GM23338 (cell line): ENCODE data around the gene CCNA2. TPM values are rescaled to one million over a fixed set of nuclear protein-coding genes. Genes with fewer than 3 reads are reported as not detected.

Experiments
- ATAC-seq: fragments of 200-7000 bp; cut with Tn5 transposase; 3 replicates; pipeline ENCODE4 v1.9.1; 2020
- DNase-seq: peaks from one replicate; pipeline ENCODE4 v3.0.0-alpha.2; 2015; ENCODE audit warnings: low spot score
- H2AFZ ChIP-seq: fragments of 200-600 bp; sonication (generic); 2 replicates; pipeline ENCODE4 v1.8.0; 2016; ENCODE audit warnings: antibody characterized with exemption, mild to moderate bottlenecking, moderate library complexity
- H3F3A ChIP-seq: fragments of 200-600 bp; sonication (generic); replicated peaks from 2 replicates; pipeline ENCODE4 v1.8.0; 2017; ENCODE audit warnings: antibody characterized with exemption, mixed run types, low read depth
- H3K27ac ChIP-seq: fragments of 200-600 bp; sonication (generic); 2 replicates; pipeline ENCODE4 v1.6.1; 2016; ENCODE audit warnings: low read depth
- H3K27me3 ChIP-seq: fragments of 200-600 bp; sonication (generic); 2 replicates; pipeline ENCODE4 v1.8.0; 2016; ENCODE audit warnings: mild to moderate bottlenecking, mixed run types, moderate library complexity; ENCODE audit not compliant: insufficient read depth
- H3K36me3 ChIP-seq: fragments of 200-600 bp; sonication (generic); 2 replicates; pipeline ENCODE4 v1.8.0; 2016; ENCODE audit warnings: mild to moderate bottlenecking; ENCODE audit not compliant: insufficient read depth
- H3K4me1 ChIP-seq: fragments of 200-600 bp; sonication (generic); 2 replicates; pipeline ENCODE4 v1.8.0; 2016; ENCODE audit warnings: mild to moderate bottlenecking, moderate library complexity; ENCODE audit not compliant: insufficient read depth
- H3K4me2 ChIP-seq: fragments of 200-600 bp; sonication (generic); 2 replicates; pipeline ENCODE4 v1.7.1; 2017; ENCODE audit warnings: mixed run types
- H3K4me3 ChIP-seq: fragments of 200-600 bp; sonication (generic); 2 replicates; pipeline ENCODE4 v1.6.1; 2016; ENCODE audit warnings: mixed run types
- H3K79me2 ChIP-seq: fragments of 200-600 bp; sonication (generic); replicated peaks from 2 replicates; pipeline ENCODE4 v1.8.0; 2017; ENCODE audit warnings: mild to moderate bottlenecking; ENCODE audit not compliant: insufficient read depth
- H3K9me2 ChIP-seq: fragments of 200-600 bp; sonication (generic); 2 replicates; pipeline ENCODE4 v1.8.0; 2017; ENCODE audit not compliant: insufficient read depth
- H4K20me1 ChIP-seq: fragments of 200-600 bp; sonication (generic); replicated peaks from 2 replicates; pipeline ENCODE4 v1.8.0; 2017; ENCODE audit warnings: mild to moderate bottlenecking; ENCODE audit not compliant: insufficient read depth
- H3K27ac Mint-ChIP-seq: 2 replicates; pipeline ENCODE4 v1.8.0; 2020; ENCODE audit warnings: inconsistent platforms, mild to moderate bottlenecking, moderate library complexity, mixed read lengths
- H3K27me3 Mint-ChIP-seq: 3 replicates; pipeline ENCODE4 v1.8.0; 2022; ENCODE audit warnings: low read depth, mild to moderate bottlenecking, moderate library complexity, mixed read lengths, inconsistent platforms; ENCODE audit not compliant: insufficient read depth, poor library complexity
- H3K36me3 Mint-ChIP-seq: 3 replicates; pipeline ENCODE4 v1.8.0; 2021; ENCODE audit warnings: low read depth, mild to moderate bottlenecking, inconsistent platforms, moderate library complexity, mixed read lengths
- H3K4me1 Mint-ChIP-seq: 3 replicates; pipeline ENCODE4 v1.8.0; 2020; ENCODE audit warnings: mild to moderate bottlenecking, inconsistent platforms, mixed read lengths
- H3K4me3 Mint-ChIP-seq: 3 replicates; pipeline ENCODE4 v1.8.0; 2021; ENCODE audit warnings: moderate library complexity, mild to moderate bottlenecking, inconsistent platforms, mixed read lengths
- H3K9me3 Mint-ChIP-seq: 3 replicates; pipeline ENCODE4 v1.8.0; 2020; ENCODE audit warnings: moderate library complexity, mild to moderate bottlenecking, inconsistent platforms, mixed read lengths
- CREB1 ChIP-seq: fragments of 250-450 bp; sonication (Bioruptor Pico); IDR thresholded peaks from 2 replicates; pipeline ENCODE4 v1.5.0; 2020; ENCODE audit warnings: low read depth, mild to moderate bottlenecking, moderate library complexity
- EZH2 ChIP-seq: fragments of 200-600 bp; sonication (generic); IDR thresholded peaks from one replicate; pipeline ENCODE4 v1.8.0; 2017; ENCODE audit warnings: antibody characterized with exemption, mild to moderate bottlenecking, low read depth; ENCODE audit not compliant: unreplicated experiment
- EZH2phosphoT487 ChIP-seq: fragments of 200-600 bp; sonication (generic); IDR thresholded peaks from one replicate; pipeline ENCODE4 v1.8.1; 2018; ENCODE audit warnings: antibody characterized with exemption; ENCODE audit not compliant: unreplicated experiment
- JUNB ChIP-seq: IDR thresholded peaks from one replicate; pipeline ENCODE4 v1.6.1; 2016; ENCODE audit warnings: antibody characterized with exemption; ENCODE audit not compliant: unreplicated experiment
- NANOG ChIP-seq: IDR thresholded peaks from 2 replicates; pipeline ENCODE4 v1.6.1; 2016; ENCODE audit warnings: antibody characterized with exemption, borderline replicate concordance
- POLR2AphosphoS5 ChIP-seq: IDR thresholded peaks from 2 replicates; pipeline ENCODE4 v1.6.1; 2016; ENCODE audit warnings: antibody characterized with exemption, low read depth
- REST ChIP-seq: IDR thresholded peaks from one replicate; pipeline ENCODE4 v1.6.1; 2018; ENCODE audit warnings: antibody characterized with exemption; ENCODE audit not compliant: unreplicated experiment
- STAT1 ChIP-seq: IDR thresholded peaks from one replicate; pipeline ENCODE4 v1.6.1; 2016; ENCODE audit warnings: antibody characterized with exemption; ENCODE audit not compliant: unreplicated experiment
- ZNF114 ChIP-seq: fragments of 250-450 bp; sonication (Bioruptor Pico); IDR thresholded peaks from 2 replicates; pipeline ENCODE4 v1.5.0; 2020; ENCODE audit warnings: mild to moderate bottlenecking, moderate library complexity
- ZNF331 ChIP-seq: fragments of 250-450 bp; sonication (Bioruptor Pico); IDR thresholded peaks from 2 replicates; pipeline ENCODE4 v1.5.0; 2020; ENCODE audit warnings: low read depth, mild to moderate bottlenecking, moderate library complexity
- ZNF462 ChIP-seq: fragments of 250-450 bp; sonication (Bioruptor Pico); IDR thresholded peaks from 2 replicates; pipeline ENCODE4 v1.5.0; 2020; ENCODE audit warnings: mild to moderate bottlenecking, moderate library complexity
- polyA plus RNA-seq: library from polyadenylated mRNA; unstranded; fragments of >200 nt; fragmentation: Nextera tagmentation; extraction: Ambion mirVana; gene quantifications from 2 replicates; pipeline ENCODE4 v1.2.1, GENCODE V29; 2016
- total RNA-seq: library from RNA; depleted of rRNA; stranded (reverse); fragments of >200 nt; shearing (Covaris generic); gene quantifications from 2 replicates; pipeline ENCODE4 v1.2.3, GENCODE V29; 2014
- TF ChIP-seq, protein P1 (sequence below), 2 experiments: fragments of 200-600 bp in 1 of 2; sonication (generic) in 1 of 2; conservative IDR thresholded peaks; 2 replicates each; pipeline versions ENCODE4 v1.5.1 to v1.6.1; 2016 to 2017; ENCODE audit warnings: antibody characterized with exemption in 2 of 2, low read depth in 2 of 2, mild to moderate bottlenecking in 2 of 2, moderate library complexity in 1 of 2
- TF ChIP-seq, protein P2 (sequence below): IDR thresholded peaks from 2 replicates; pipeline ENCODE4 v1.6.1; 2016; ENCODE audit warnings: antibody characterized with exemption

The CCNA2 gene
- total and polyA plus RNA-seq, 2 experiments from 2014 or later, result 60.5 to 160 TPM

DNA sequence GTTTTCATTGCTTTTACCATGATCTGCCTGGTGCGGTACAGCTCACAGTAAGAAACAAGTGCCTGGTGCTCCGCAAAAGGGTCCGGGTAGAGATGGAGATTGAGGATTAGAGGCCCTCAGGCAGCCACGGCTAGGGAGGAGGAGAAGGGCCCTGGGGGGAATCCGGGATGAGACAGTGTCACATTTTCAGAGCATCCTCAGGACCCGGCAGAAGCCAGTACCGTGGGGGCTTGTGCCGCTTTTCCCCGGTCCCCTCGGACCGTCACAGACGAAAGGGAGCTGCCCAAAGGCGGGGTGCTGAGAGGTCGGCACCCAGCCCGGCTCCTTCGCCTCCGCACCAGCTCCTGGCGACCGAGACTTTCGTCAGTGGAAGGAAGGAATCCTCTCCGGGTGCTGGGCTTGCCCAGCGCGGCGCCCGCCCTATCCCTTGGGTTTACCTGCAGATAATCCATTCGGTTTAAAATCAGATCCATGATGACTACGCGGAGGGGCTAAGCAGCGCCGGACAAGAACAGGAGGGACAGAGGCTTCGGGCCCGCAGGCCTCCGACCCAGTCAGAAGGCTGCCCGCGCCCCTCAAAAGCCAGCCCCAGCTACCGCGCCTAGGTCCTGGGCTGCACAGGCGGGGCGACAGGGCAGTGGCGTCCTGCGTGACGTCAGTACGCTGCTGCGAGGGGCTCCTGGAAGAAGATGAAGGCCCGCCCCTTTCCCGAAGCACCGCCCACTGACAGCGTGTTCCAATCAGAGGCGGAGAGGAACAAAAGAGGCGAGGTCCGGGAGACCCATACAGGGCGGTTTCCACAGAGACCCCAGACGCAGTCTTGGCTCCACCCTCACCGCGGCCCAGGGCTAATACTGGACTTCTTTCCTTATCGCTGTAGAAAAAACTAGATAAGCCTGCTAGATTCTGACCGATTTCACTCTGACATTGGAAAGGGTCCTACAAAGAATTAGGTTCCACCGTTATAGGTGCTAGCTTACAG, 46.4 kb upstream of the CCNA2 start, which contains the start of gene BBS7:
Gene BBS7, minus strand, starts transcription at position 634 of the 982 bp plus-strand sequence. Its CDS starts 161 bp downstream, at position 473.
- H3K4me2 ChIP-seq, result peak within 1 kb of the TSS; percentile 85
- no peaks in the 10 kb centered on the region for H3K27me3 ChIP-seq
- Mint-ChIP-seq H3K27me3 (peaks cover 11% of the 10 kb centered on the region), H3K4me1 (peaks cover 8% of the 10 kb centered on the region; the same call in 2 of the 3 replicates), H3K4me3 (peak within 1 kb of the TSS; percentile 94), H3K36me3 (peaks cover 19% of the 10 kb centered on the region), H3K9me3 (no peaks in the 10 kb centered on the region), H3K27ac (peak within 1 kb of the TSS; percentile 94)
- no peaks in the 10 kb centered on the region for H3K4me1 ChIP-seq
- H3K9me2 ChIP-seq, result no peaks in the 10 kb centered on the region
- peak within 1 kb of the TSS; percentile 98 for H2AFZ ChIP-seq
- no peaks in the 10 kb centered on the region for H3F3A ChIP-seq
- peak within 1 kb of the TSS; percentile 93 for H3K27ac ChIP-seq
- no peaks in the 10 kb centered on the region; the same call in 1 of the 2 replicates for H3K79me2 ChIP-seq
- peak within 1 kb of the TSS; percentile 89 for H3K4me3 ChIP-seq
- DNase-seq (peak; percentile 100), ATAC-seq (peak; percentile 96)
- TF ChIP-seq ZNF331 (CRISPR knock-in tag) (no peak), ZNF462 (no peak), CREB1 (CRISPR knock-in tag) (peak; percentile 95), REST (peak; percentile 31), EZH2 (no peak), ZNF114 (CRISPR knock-in tag) (no peak), NANOG (no peak), JUNB (no peak), POLR2AphosphoS5 (peak; percentile 97), STAT1 (no peak), EZH2phosphoT487 (no peak)
- TF ChIP-seq, protein P1, sequence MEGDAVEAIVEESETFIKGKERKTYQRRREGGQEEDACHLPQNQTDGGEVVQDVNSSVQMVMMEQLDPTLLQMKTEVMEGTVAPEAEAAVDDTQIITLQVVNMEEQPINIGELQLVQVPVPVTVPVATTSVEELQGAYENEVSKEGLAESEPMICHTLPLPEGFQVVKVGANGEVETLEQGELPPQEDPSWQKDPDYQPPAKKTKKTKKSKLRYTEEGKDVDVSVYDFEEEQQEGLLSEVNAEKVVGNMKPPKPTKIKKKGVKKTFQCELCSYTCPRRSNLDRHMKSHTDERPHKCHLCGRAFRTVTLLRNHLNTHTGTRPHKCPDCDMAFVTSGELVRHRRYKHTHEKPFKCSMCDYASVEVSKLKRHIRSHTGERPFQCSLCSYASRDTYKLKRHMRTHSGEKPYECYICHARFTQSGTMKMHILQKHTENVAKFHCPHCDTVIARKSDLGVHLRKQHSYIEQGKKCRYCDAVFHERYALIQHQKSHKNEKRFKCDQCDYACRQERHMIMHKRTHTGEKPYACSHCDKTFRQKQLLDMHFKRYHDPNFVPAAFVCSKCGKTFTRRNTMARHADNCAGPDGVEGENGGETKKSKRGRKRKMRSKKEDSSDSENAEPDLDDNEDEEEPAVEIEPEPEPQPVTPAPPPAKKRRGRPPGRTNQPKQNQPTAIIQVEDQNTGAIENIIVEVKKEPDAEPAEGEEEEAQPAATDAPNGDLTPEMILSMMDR (conservative IDR thresholded peaks at IDR 0.05; ENCODE audit: low read depth in 2 of 2), result no peak
- TF ChIP-seq, protein P2, sequence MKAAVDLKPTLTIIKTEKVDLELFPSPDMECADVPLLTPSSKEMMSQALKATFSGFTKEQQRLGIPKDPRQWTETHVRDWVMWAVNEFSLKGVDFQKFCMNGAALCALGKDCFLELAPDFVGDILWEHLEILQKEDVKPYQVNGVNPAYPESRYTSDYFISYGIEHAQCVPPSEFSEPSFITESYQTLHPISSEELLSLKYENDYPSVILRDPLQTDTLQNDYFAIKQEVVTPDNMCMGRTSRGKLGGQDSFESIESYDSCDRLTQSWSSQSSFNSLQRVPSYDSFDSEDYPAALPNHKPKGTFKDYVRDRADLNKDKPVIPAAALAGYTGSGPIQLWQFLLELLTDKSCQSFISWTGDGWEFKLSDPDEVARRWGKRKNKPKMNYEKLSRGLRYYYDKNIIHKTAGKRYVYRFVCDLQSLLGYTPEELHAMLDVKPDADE, result 0 out of 2 replicates have a peak, but pooled peaks have one; percentile 27
- H3K36me3 ChIP-seq, result no peaks in the 10 kb centered on the region
- H4K20me1 ChIP-seq, result no peaks in the 10 kb centered on the region
